NCI-H82 treated with DMSO at 0.1 percent for 48 hours (cell line): ENCODE results near the gene CRIP2.
A peak's percentile ranks its signal among the peaks of the same experiment; 100 is the strongest.

ENCODE experiments used
- DNase-seq: peaks from one replicate; lab custom pipeline; 2025; ENCODE audit not compliant: unreplicated experiment; lab: John Stamatoyannopoulos, UW

The CRIP2 gene

GRCh38 chr14:105476097-105476830 lies 1.6 kb downstream of the CRIP2 start:
- no peak for DNase-seq

GRCh38 chr14:105476831-105477659 lies 2.4 kb downstream of the CRIP2 start:
- no peak for DNase-seq

- no peak for DNase-seq
Observed at GRCh38 chr14:105477660-105478397, 3.2 kb downstream of the CRIP2 start.

- DNase-seq, result no peak
Observed at GRCh38 chr14:105478398-105479251, 4.0 kb downstream of the CRIP2 start.

GRCh38 chr14:105479431-105480158 lies 5.0 kb downstream of the CRIP2 start:
- DNase-seq, result no peak

- no peak for DNase-seq
Observed at GRCh38 chr14:105480199-105480746, 5.7 kb downstream of the CRIP2 start.

- peak; percentile 48 for DNase-seq
Observed at GRCh38 chr14:105480807-105481801, 6.5 kb downstream of the CRIP2 start.

- no peak for DNase-seq
Observed at GRCh38 chr14:105481886-105482457, 7.4 kb downstream of the CRIP2 start.

- no peak for DNase-seq
Observed at GRCh38 chr14:105482486-105483110, 8.0 kb downstream of the CRIP2 start.

GRCh38 chr14:105483300-105484068 lies 8.9 kb downstream of the CRIP2 start:
- no peak for DNase-seq

- no peak for DNase-seq
Observed at GRCh38 chr14:105484069-105484996, 9.7 kb downstream of the CRIP2 start.

GRCh38 chr14:105484997-105485393 lies 10.4 kb downstream of the CRIP2 start:
- no peak for DNase-seq

GRCh38 chr14:105485739-105486162 lies 11.1 kb downstream of the CRIP2 start:
- peak; percentile 36 for DNase-seq

GRCh38 chr14:105486163-105486973 lies 11.7 kb downstream of the CRIP2 start, which contains the start of gene CRIP1:
Gene CRIP1 (plus strand): TSS chr14:105486886. CDS start chr14:105487260, 374 bp downstream.
- DNase-seq, result no peak

- DNase-seq, result no peak
Observed at GRCh38 chr14:105486974-105487448, 12.4 kb downstream of the CRIP2 start.
